ENCODE results near the gene RNF207. TPM values are rescaled to one million over a fixed set of nuclear protein-coding genes. Genes with fewer than 3 reads are reported as not detected.

The RNF207 gene
- total and polyA plus RNA-seq, 4 donors, result 8.0 to 14.4 (median 12.3) TPM

DNA sequence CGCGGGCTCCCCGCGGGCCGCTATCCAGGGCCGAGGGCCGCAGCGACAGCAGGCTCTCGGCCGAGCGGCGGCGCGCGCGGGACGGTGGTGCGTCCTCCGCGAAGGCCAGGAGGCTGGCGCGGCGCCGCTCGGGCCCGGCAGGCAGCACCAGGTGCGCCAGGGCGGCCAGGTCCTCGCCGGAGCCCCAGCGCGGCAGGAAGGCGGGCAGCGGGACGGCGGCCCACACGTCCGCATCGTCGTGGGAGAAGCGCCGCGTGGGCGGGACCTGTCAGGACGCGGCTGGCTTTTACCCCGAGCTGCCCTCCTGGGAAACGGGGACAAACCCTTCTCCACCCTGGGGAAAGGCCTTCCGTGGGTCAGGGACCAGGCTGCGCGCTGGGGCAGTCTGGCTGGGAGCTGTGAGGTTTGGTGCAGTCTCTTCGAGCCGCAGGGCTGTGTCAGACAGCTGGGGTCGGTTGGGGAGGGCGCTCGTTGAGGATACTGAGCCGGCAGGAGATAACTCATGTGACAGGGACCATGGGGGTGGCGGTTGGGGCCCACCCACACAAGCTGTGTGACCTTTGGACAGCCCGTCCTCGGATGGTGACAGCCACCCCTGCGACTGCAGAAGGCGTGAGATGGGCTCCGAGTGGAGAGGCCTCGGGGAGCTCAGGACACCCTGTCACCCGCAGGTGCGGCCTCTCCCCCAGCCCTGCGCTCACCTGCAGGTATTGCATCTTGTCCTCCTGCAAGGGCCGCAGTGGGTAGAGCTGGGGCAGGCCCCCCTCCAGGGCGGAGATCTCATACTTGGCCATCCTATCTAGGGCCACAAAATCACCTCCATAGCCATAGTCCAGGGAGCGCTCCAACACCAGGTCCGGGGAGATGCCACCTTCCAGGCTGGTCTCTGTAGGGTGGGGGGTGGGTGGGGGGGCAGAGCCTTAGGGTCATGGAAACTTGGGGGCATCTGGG is 44.1 kb downstream of the RNF207 start:
- peaks cover 0 to 5% (median 0%) of the 10 kb centered on the region in 4 donors for H3K9me3 ChIP-seq (ENCODE audit: control insufficient read depth in 4 of 4, insufficient read depth in 3 of 4, low read length in 3 of 4)
- no peak overlapping the region for H3K9ac ChIP-seq (ENCODE audit: insufficient read depth in 1 of 2, low read length in 2 of 2)
- H3K4me1 ChIP-seq (ENCODE audit: control insufficient read depth in 5 of 5, insufficient read depth in 5 of 5, low read length in 5 of 5), result peaks cover 0 to 14% (median 0%) of the 10 kb centered on the region in 5 donors
- peaks cover 5 to 32% (median 8%) of the 10 kb centered on the region in 3 donors for H3K27me3 ChIP-seq (ENCODE audit: control insufficient read depth in 3 of 3, insufficient read depth in 3 of 3, low read length in 2 of 3)
- TF ChIP-seq, protein P1, sequence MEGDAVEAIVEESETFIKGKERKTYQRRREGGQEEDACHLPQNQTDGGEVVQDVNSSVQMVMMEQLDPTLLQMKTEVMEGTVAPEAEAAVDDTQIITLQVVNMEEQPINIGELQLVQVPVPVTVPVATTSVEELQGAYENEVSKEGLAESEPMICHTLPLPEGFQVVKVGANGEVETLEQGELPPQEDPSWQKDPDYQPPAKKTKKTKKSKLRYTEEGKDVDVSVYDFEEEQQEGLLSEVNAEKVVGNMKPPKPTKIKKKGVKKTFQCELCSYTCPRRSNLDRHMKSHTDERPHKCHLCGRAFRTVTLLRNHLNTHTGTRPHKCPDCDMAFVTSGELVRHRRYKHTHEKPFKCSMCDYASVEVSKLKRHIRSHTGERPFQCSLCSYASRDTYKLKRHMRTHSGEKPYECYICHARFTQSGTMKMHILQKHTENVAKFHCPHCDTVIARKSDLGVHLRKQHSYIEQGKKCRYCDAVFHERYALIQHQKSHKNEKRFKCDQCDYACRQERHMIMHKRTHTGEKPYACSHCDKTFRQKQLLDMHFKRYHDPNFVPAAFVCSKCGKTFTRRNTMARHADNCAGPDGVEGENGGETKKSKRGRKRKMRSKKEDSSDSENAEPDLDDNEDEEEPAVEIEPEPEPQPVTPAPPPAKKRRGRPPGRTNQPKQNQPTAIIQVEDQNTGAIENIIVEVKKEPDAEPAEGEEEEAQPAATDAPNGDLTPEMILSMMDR (IDR thresholded peaks at IDR 0.05; ENCODE audit: control extremely low read depth, extremely low read depth), result no peak
- peaks cover 0 to 12% (median 1%) of the 10 kb centered on the region in 4 donors for H3K36me3 ChIP-seq (ENCODE audit: control insufficient read depth in 4 of 4, insufficient read depth in 4 of 4, low read length in 4 of 4)
- WGBS, 2 donors, result 22 to 27% methylated on average over 53 to 71 of the region's 71 CpGs
- H3K4me3 ChIP-seq, result no peak overlapping the region
- DNase-seq, result no peak
- no peak overlapping the region for H3K27ac ChIP-seq (ENCODE audit: low read depth in 1 of 2, low read length in 1 of 2)
- ATAC-seq (ENCODE audit: insufficient read depth, low FRiP score), result no peak

- TF ChIP-seq, protein P1 (IDR thresholded peaks at IDR 0.05; ENCODE audit: control extremely low read depth, extremely low read depth), result no peak
- Histone ChIP-seq H3K9ac (ENCODE audit: insufficient read depth in 1 of 2, low read length in 2 of 2) (no peak overlapping the region), H3K4me3 (no peak overlapping the region), H3K27me3 (ENCODE audit: control insufficient read depth in 3 of 3, insufficient read depth in 3 of 3, low read length in 2 of 3) (peaks cover 0 to 28% (median 2%) of the 10 kb centered on the region in 3 donors), H3K4me1 (ENCODE audit: control insufficient read depth in 5 of 5, insufficient read depth in 5 of 5, low read length in 5 of 5) (peaks cover 0 to 6% (median 0%) of the 10 kb centered on the region in 5 donors), H3K27ac (ENCODE audit: low read depth in 1 of 2, low read length in 1 of 2) (no peak overlapping the region), H3K36me3 (ENCODE audit: control insufficient read depth in 4 of 4, insufficient read depth in 4 of 4, low read length in 4 of 4) (peaks cover 0 to 12% (median 1%) of the 10 kb centered on the region in 4 donors), H3K9me3 (ENCODE audit: control insufficient read depth in 4 of 4, insufficient read depth in 3 of 4, low read length in 3 of 4) (peaks cover 0 to 5% (median 0%) of the 10 kb centered on the region in 4 donors)
- 77 to 88% methylated on average over 19 of the region's 19 CpGs for WGBS, 2 donors
- ATAC-seq (ENCODE audit: insufficient read depth, low FRiP score) (no peak), DNase-seq (no peak)
Measured at GRCh38 chr1:6251233-6251632, 45.3 kb downstream of the RNF207 start.

GRCh38 chr1:6251681-6252373 is 45.9 kb downstream of the RNF207 start:
- Histone ChIP-seq H3K36me3 (ENCODE audit: control insufficient read depth in 4 of 4, insufficient read depth in 4 of 4, low read length in 4 of 4) (peaks cover 0 to 12% (median 1%) of the 10 kb centered on the region in 4 donors), H3K4me1 (ENCODE audit: control insufficient read depth in 5 of 5, insufficient read depth in 5 of 5, low read length in 5 of 5) (peaks cover 0 to 6% (median 0%) of the 10 kb centered on the region in 5 donors), H3K27me3 (ENCODE audit: control insufficient read depth in 3 of 3, insufficient read depth in 3 of 3, low read length in 2 of 3) (peaks cover 0 to 24% (median 0%) of the 10 kb centered on the region in 3 donors), H3K27ac (ENCODE audit: low read depth in 1 of 2, low read length in 1 of 2) (no peak overlapping the region), H3K9me3 (ENCODE audit: control insufficient read depth in 4 of 4, insufficient read depth in 3 of 4, low read length in 3 of 4) (peaks cover 0 to 5% (median 0%) of the 10 kb centered on the region in 4 donors), H3K9ac (ENCODE audit: insufficient read depth in 1 of 2, low read length in 2 of 2) (no peak overlapping the region), H3K4me3 (no peak overlapping the region)
- ATAC-seq (ENCODE audit: insufficient read depth, low FRiP score) (no peak), DNase-seq (no peak)
- WGBS, 2 donors, result 81 to 83% methylated on average over 15 of the region's 15 CpGs
- TF ChIP-seq, protein P1 (IDR thresholded peaks at IDR 0.05; ENCODE audit: control extremely low read depth, extremely low read depth), result no peak
